Epithelial cell of esophagus (primary cell): ENCODE data around the gene CCDC201.

ENCODE experiments used
- DNase-seq: peaks from one replicate; pipeline ENCODE4 v3.0.0; 2010; ENCODE audit warnings: low read depth
- H3K4me3 ChIP-seq: 2 replicates; pipeline ENCODE4 v1.5.1; 2011; ENCODE audit warnings: mild to moderate bottlenecking, low read length, control low read depth
- TF ChIP-seq, protein P1 (sequence below): IDR thresholded peaks from 2 replicates; pipeline ENCODE4 v1.5.1; 2011; ENCODE audit warnings: low read depth, mild to moderate bottlenecking, low read length, control low read depth, inconsistent platforms; ENCODE audit not compliant: insufficient read depth; ENCODE audit errors: missing control alignments

Gene CCDC201, protein sequence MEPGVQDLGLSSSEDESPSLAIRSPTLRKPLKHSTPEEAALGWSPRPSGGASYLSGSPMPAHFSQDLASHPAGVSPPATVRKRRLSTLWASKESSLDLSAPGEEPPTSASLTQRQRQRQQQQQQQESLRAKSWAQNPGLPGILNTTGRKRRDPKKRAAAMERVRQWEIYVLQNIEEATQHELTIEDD

DNA sequence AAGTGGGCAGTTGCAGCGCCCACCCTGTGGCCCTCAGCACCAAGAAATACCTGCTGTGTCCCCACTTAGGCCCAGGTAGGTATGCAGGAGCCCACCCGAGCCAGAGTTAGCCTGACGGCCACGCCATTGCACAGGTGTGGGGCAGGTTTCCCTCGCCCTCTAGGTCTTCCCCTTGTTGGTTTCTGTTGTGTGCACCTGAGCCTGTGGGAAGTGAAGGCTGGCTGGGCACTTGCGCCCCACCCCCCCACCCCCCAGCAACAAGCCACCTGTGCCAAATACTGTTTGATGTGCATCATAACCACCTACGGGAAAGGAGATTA lies at the start of gene CCDC201:
Gene CCDC201, minus strand, starts transcription at position 48 of the 320 bp plus-strand sequence. CDS start 75 bp downstream, outside the sequence.
- no peak within 1 kb of the TSS for H3K4me3 ChIP-seq
- TF ChIP-seq, protein P1, sequence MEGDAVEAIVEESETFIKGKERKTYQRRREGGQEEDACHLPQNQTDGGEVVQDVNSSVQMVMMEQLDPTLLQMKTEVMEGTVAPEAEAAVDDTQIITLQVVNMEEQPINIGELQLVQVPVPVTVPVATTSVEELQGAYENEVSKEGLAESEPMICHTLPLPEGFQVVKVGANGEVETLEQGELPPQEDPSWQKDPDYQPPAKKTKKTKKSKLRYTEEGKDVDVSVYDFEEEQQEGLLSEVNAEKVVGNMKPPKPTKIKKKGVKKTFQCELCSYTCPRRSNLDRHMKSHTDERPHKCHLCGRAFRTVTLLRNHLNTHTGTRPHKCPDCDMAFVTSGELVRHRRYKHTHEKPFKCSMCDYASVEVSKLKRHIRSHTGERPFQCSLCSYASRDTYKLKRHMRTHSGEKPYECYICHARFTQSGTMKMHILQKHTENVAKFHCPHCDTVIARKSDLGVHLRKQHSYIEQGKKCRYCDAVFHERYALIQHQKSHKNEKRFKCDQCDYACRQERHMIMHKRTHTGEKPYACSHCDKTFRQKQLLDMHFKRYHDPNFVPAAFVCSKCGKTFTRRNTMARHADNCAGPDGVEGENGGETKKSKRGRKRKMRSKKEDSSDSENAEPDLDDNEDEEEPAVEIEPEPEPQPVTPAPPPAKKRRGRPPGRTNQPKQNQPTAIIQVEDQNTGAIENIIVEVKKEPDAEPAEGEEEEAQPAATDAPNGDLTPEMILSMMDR: no peak
- DNase-seq: no peak

DNA sequence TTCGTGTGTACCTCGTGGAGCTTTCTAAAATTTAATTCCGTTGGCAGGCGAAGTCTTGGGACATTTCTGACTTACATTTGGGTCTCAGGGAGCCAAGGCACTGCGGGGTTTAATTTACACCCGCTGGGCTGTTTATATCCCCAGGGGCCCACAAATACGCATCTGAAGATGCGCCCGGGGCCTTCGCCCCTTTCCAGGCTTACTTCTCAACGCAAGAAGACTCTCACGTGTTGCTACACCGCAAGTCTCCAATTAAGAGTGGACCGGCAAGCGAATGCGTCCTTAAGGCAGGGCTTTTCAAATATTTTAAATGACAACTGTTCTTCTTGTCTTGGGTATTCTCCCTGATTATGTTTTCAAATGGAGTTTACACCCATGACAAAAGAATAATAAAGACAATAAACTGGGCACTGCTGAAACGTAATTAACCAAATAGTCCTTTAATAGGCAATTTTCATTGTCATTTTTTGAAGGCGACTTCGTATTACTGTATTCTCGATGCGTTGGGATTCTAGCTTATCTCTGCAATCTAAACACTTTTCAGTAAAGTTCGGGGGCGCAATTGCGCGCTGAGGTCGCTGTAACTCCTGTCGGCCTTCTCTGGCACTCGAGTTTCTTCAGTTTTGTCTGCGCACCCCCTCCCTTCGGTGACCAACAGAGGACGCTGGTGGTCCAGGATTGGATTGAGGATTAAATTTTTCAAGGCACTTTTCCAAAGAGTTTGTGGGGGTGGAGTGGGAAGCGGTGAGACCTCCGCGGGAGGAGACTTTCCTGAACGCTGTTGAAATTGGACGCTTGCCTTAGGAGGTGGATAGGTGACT lies 49.0 kb upstream of the CCDC201 start:
- peak overlapping the region; percentile 21 for H3K4me3 ChIP-seq
- DNase-seq: peak; percentile 67
- TF ChIP-seq, protein P1: peak; percentile 92

DNA sequence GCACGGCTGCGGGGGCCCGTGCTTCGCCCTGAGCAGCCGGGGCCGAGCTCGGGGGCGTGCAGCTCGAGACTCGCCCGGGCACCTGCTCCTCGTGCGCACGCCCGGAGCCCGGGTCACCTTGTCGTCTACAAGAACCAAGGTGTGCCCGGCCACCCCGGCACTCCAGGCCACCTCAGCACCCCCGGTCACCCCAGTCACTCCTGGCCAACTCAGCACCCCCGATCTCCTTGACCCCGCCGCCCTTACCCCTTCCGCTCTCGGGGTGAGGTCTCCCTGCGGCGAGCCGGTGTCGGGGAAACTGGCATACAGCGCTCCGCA lies 48.5 kb upstream of the CCDC201 start:
- DNase-seq: no peak
- H3K4me3 ChIP-seq: peak overlapping the region; percentile 21

DNA sequence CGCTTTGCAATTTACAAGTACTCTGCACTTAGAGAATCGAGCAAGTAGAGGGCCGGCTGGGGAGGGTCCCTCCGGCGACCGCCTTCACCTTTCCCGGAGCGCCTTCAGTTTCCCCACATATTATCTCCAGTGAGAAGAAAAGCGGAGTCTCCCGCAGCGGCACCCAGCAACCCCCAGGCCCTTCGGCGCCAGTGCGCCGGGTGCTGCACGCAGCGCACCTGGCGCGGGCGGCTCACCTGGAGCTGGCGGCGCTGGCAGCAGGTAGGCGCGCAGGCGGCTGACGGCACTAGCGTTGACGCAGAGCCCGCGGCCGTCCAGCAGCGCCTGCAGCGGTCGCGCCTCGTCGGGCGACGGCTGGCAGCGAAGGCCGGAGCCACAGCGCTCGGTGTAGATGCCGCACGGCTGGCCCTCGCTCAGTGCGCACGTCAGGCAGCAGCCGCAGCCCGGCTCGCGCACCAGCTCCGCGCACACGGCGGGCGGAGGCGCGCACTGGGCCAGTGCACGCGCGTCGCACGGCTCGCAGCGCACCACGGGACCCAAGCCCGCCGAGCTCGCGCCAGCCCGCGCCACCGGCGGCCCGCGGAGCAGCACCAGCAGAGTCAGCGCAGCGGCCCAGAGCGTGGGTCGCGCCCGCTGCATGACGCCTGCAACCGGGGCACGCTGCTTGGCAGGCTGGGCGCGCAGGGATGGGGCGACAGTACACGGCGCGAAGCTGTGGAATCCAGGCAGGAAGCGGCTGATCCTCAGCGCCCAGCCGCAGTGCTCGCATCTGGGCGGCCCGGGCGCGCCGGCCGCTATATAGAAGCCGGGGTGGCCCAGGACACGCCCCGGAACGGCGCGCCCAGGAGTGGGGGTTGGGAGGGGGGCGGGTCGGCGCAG lies 47.9 kb upstream of the CCDC201 start, which contains the start of gene IGFBP3:
Gene IGFBP3, minus strand, starts transcription at position 771 of the 879 bp plus-strand sequence. Its CDS starts 132 bp downstream, at position 639.
- peak within 1 kb of the TSS; percentile 45 for H3K4me3 ChIP-seq
- DNase-seq: peak; percentile 75
- TF ChIP-seq, protein P1: no peak

More for the DNA sequence above, 48.5 kb upstream of the CCDC201 start:
- TF ChIP-seq, protein P1: no peak

DNA sequence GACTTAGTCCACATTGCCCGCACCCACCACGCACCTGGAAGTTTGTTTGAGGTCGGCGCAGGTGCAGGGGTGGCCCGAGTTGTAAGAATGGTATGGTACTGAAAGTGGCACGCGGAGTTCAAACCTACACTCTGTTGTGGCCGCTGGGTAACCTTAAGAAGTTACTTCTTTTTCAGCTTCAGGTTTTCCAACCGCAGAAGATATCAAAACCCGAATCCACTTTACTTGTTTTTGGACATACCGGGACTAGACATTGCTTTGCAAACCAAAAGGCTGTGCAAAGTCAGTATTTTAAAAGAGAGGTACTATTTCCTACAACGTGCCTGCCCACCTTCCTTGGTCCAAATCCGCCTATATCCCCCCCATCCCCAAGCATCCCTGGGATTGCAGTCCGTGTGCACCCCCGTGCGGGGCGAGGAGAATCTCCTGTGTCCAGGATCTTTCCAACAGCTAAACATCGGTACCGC lies 47.1 kb upstream of the CCDC201 start:
- TF ChIP-seq, protein P1: no peak
- no peak for DNase-seq
- H3K4me3 ChIP-seq: peak overlapping the region; percentile 45

DNA sequence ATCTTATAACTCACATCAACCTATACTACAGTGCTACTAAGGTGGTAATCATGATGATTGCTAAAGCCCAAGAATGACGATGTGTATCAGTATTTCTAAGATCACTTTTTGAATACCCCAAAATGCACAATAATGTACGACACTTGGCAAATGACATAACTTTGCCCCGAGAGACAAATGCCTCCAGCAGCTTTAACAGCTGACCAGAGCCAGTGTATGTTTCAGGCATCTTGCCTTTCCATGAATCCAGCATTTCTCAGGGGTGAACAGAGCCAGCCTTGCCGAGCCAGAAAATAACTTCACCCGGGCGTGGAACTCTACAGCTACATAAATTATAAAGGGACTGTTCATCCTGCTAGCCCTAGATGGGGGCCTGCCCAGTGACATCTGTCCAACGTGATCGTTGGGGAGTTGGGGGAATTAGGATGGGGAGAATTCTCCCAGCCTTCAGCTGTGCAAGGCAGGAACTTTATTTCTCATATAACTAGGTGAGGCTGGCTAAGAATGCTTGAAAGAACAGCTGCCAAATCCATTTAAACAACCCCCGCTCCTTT lies 46.4 kb upstream of the CCDC201 start:
- TF ChIP-seq, protein P1: no peak
- H3K4me3 ChIP-seq: peak overlapping the region; percentile 8
- DNase-seq: no peak
